ENCODE measurements around the gene TFF2.

DNA sequence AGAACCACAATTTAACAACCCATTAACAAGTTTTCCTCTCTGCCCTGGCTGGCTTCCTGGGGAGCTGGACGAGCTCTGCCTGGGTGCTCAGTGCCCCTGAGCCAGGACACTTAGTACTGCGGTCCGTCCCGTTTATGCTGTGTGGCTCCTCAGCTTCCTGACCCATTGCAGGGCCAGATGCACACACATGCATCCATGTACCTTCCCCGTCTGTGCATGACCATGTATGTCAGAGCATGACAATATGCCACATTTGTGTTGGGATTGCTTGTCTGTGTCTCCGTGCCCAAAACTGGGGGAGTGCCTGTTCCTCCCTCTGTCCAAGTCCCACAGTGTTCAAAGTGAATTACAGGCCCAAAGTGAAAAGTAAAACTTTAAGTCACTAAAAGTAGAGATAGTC is 25.9 kb downstream of the TFF2 start:
- TF ChIP-seq POLR2AphosphoS5 (IDR thresholded peaks at IDR 0.05) (no peak), CTCF (IDR thresholded peaks at IDR 0.05 in 8 of 11, conservative IDR thresholded peaks at IDR 0.05 in 3 of 11) (no peak), POLR2A (IDR thresholded peaks at IDR 0.05) (no peak)

Measured in spleen (tissue), 7 donors.